HepG2 (cell line): ENCODE results near the gene FRAS1. TPM values are rescaled to one million over a fixed set of nuclear protein-coding genes. Genes with fewer than 3 reads are reported as not detected.

Experiments used
- CBX2 ChIP-seq, 2 experiments: fragments of 200-600 bp in 1 of 2; sonication (generic); formaldehyde crosslinking in 1 of 2; IDR thresholded peaks; 2 replicates each; pipeline versions ENCODE4 v1.7.0 to v1.8.1; 2018 to 2022; ENCODE audit warnings: low read depth in 2 of 2, low read length in 1 of 2, mild to moderate bottlenecking in 1 of 2, missing genetic modification reagents in 1 of 2
- CC2D1A ChIP-seq: sonication (generic); formaldehyde crosslinking; IDR thresholded peaks from 2 replicates; pipeline ENCODE4 v1.8.1; 2023; ENCODE audit warnings: mild to moderate bottlenecking, missing genetic modification reagents
- ETV5 ChIP-seq: IDR thresholded peaks from 2 replicates; pipeline ENCODE4 v1.6.1; 2018; ENCODE audit warnings: missing biosample characterization, missing genetic modification reagents, inconsistent platforms, borderline replicate concordance
- HNF4G ChIP-seq, 2 experiments: sonication (generic) in 1 of 2; formaldehyde crosslinking in 1 of 2; IDR thresholded peaks; 2 replicates each; pipeline versions ENCODE4 v1.4.0 to v1.6.1; 2011 to 2020; ENCODE audit warnings: borderline replicate concordance in 2 of 2, low read depth in 2 of 2, mild to moderate bottlenecking in 2 of 2, low read length in 1 of 2, missing genetic modification reagents in 1 of 2, moderate library complexity in 1 of 2
- RAD21 ChIP-seq: fragments of 450-650 bp; formaldehyde crosslinking; IDR thresholded peaks from 2 replicates; pipeline ENCODE4 v1.5.0; 2020; ENCODE audit warnings: mild to moderate bottlenecking
- RFXANK ChIP-seq: IDR thresholded peaks from 2 replicates; pipeline ENCODE4 v1.6.1; 2016
- SIN3A ChIP-seq: IDR thresholded peaks from 2 replicates; pipeline ENCODE4 v1.6.1; 2011; ENCODE audit warnings: low read depth, mild to moderate bottlenecking, control low read depth, low read length, borderline replicate concordance
- SNAI1 ChIP-seq: sonication (generic); formaldehyde crosslinking; IDR thresholded peaks from 2 replicates; pipeline ENCODE4 v1.5.0; 2020; ENCODE audit warnings: mild to moderate bottlenecking, missing genetic modification reagents, borderline replicate concordance
- ZNF558 ChIP-seq: sonication (generic); formaldehyde crosslinking; IDR thresholded peaks from 2 replicates; pipeline ENCODE4 v1.9.0; 2022; ENCODE audit warnings: mild to moderate bottlenecking, missing genetic modification reagents, borderline replicate concordance
- ZNF652 ChIP-seq: IDR thresholded peaks from 2 replicates; pipeline ENCODE4 v1.6.1; 2016; ENCODE audit warnings: low read depth, borderline replicate concordance
- ZNF883 ChIP-seq: sonication (generic); formaldehyde crosslinking; IDR thresholded peaks from 2 replicates; pipeline ENCODE4 v1.5.1; 2020; ENCODE audit warnings: mild to moderate bottlenecking, missing genetic modification reagents; ENCODE audit errors: not compliant biosample characterization
- polyA plus RNA-seq, 8 experiments: library from polyadenylated mRNA; depleted of rRNA in 3 of 8; stranded (reverse) in 7 of 8; unstranded in 1 of 8; fragments of >200 nt; fragmentation: Illumina TruSeq in 4 of 8; extraction: Trizol in 4 of 8; gene quantifications; 2 replicates each; pipeline versions ENCODE4 v1.2.1 to v1.2.3, GENCODE V29; 2011 to 2016; ENCODE audit warnings: low read depth in 4 of 8, missing spikeins in 1 of 8, mixed read lengths in 1 of 8; ENCODE audit not compliant: insufficient read depth in 1 of 8
- total RNA-seq, 5 experiments: library from RNA; depleted of rRNA; stranded (reverse); fragments of >200 nt; fragmentation: Illumina TruSeq; extraction: Trizol; gene quantifications; 2 replicates each; pipeline ENCODE4 v1.2.3, GENCODE V29; 2016; ENCODE audit warnings: low read depth in 1 of 5
- TF ChIP-seq, protein P1 (sequence below): fragments of 450-650 bp; IDR thresholded peaks from 2 replicates; pipeline ENCODE4 v1.6.1; 2017; ENCODE audit warnings: mild to moderate bottlenecking
- TF ChIP-seq, protein P2 (sequence below): IDR thresholded peaks from 2 replicates; pipeline ENCODE4 v1.6.1; 2016
- TF ChIP-seq, protein P3 (sequence below): sonication (generic); formaldehyde crosslinking; conservative IDR thresholded peaks from 2 replicates; pipeline ENCODE4 v1.4.0; 2020; ENCODE audit warnings: missing genetic modification reagents

FRAS1 gene
- total and polyA plus RNA-seq, 2 of the 13 experiments (the other 11 are each of a cell fraction or from before 2014, with no cell fraction given), result 22.5 to 31.6 TPM

DNA sequence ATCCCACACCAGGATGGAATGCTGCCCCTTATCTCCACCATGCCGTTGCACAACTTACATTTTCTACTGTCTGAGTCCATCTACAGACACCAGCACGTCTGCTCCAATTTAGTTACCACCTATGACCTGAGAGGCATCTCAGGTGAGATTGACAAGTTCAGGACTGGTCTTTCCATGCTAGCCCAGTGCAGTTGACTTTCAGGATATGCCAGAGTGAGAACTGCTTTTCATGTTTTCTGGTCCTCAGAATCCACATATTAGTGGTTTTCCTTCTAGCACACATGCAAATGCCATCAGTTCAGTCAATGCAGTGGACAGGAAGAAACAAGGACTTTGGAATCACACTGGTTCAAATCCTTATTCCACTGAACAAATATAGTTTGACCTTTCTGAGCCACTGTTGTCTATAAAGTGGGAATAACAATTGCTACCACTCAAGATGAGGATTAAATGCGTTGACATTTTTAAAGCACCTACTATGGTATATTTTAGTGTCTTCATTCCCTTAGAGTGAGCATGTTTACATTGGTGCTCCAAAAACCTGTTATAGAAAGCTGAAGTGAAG lies 456.4 kb downstream of the FRAS1 start (continued):
- no peak for TF ChIP-seq SNAI1 (CRISPR knock-in tag)
- no peak for TF ChIP-seq RAD21 (CRISPR knock-in tag)
- TF ChIP-seq, protein P1, sequence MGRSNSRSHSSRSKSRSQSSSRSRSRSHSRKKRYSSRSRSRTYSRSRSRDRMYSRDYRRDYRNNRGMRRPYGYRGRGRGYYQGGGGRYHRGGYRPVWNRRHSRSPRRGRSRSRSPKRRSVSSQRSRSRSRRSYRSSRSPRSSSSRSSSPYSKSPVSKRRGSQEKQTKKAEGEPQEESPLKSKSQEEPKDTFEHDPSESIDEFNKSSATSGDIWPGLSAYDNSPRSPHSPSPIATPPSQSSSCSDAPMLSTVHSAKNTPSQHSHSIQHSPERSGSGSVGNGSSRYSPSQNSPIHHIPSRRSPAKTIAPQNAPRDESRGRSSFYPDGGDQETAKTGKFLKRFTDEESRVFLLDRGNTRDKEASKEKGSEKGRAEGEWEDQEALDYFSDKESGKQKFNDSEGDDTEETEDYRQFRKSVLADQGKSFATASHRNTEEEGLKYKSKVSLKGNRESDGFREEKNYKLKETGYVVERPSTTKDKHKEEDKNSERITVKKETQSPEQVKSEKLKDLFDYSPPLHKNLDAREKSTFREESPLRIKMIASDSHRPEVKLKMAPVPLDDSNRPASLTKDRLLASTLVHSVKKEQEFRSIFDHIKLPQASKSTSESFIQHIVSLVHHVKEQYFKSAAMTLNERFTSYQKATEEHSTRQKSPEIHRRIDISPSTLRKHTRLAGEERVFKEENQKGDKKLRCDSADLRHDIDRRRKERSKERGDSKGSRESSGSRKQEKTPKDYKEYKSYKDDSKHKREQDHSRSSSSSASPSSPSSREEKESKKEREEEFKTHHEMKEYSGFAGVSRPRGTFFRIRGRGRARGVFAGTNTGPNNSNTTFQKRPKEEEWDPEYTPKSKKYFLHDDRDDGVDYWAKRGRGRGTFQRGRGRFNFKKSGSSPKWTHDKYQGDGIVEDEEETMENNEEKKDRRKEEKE, result no peak
- no peak for TF ChIP-seq CBX2 (IDR thresholded peaks at IDR 0.05; ENCODE audit: low read depth, low read length)
- no peak for TF ChIP-seq CBX2 (CRISPR knock-in tag; IDR thresholded peaks at IDR 0.05; ENCODE audit: low read depth)
- TF ChIP-seq HNF4G (IDR thresholded peaks at IDR 0.05; ENCODE audit: borderline replicate concordance, low read depth, low read length), result no peak; the same call in 1 of the 2 replicates
- TF ChIP-seq HNF4G (CRISPR knock-in tag; IDR thresholded peaks at IDR 0.05; ENCODE audit: borderline replicate concordance, low read depth), result no peak; the same call in 1 of the 2 replicates
- TF ChIP-seq, protein P2, sequence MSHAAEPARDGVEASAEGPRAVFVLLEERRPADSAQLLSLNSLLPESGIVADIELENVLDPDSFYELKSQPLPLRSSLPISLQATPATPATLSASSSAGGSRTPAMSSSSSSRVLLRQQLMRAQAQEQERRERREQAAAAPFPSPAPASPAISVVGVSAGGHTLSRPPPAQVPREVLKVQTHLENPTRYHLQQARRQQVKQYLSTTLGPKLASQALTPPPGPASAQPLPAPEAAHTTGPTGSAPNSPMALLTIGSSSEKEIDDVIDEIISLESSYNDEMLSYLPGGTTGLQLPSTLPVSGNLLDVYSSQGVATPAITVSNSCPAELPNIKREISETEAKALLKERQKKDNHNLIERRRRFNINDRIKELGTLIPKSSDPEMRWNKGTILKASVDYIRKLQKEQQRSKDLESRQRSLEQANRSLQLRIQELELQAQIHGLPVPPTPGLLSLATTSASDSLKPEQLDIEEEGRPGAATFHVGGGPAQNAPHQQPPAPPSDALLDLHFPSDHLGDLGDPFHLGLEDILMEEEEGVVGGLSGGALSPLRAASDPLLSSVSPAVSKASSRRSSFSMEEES (CRISPR knock-in tag), result no peak
- peak; percentile 79; the same call in 1 of the 2 replicates for TF ChIP-seq ETV5 (CRISPR knock-in tag)
- no peak for TF ChIP-seq SIN3A
- no peak for TF ChIP-seq ZNF558 (CRISPR knock-in tag)
- no peak for TF ChIP-seq CC2D1A (CRISPR knock-in tag)
- no peak for TF ChIP-seq ZNF652
- no peak for TF ChIP-seq RFXANK
- TF ChIP-seq, protein P3, sequence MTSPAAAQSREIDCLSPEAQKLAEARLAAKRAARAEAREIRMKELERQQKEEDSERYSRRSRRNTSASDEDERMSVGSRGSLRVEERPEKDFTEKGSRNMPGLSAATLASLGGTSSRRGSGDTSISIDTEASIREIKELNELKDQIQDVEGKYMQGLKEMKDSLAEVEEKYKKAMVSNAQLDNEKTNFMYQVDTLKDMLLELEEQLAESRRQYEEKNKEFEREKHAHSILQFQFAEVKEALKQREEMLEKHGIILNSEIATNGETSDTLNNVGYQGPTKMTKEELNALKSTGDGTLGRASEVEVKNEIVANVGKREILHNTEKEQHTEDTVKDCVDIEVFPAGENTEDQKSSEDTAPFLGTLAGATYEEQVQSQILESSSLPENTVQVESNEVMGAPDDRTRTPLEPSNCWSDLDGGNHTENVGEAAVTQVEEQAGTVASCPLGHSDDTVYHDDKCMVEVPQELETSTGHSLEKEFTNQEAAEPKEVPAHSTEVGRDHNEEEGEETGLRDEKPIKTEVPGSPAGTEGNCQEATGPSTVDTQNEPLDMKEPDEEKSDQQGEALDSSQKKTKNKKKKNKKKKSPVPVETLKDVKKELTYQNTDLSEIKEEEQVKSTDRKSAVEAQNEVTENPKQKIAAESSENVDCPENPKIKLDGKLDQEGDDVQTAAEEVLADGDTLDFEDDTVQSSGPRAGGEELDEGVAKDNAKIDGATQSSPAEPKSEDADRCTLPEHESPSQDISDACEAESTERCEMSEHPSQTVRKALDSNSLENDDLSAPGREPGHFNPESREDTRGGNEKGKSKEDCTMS, result no peak
- TF ChIP-seq ZNF883 (CRISPR knock-in tag), result no peak
